Panc1 (cell line): ENCODE measurements around the gene OR6V1.

Experiments
- POLR2AphosphoS5 ChIP-seq: IDR thresholded peaks from 2 replicates; pipeline ENCODE4 v1.6.1; 2012; ENCODE audit warnings: mild to moderate bottlenecking, low read depth, low read length, moderate library complexity
- SIN3A ChIP-seq: IDR thresholded peaks from 2 replicates; pipeline ENCODE4 v1.6.1; 2012; ENCODE audit warnings: low read depth, mild to moderate bottlenecking, low read length, moderate library complexity, borderline replicate concordance; ENCODE audit not compliant: insufficient read depth
- TCF7L2 ChIP-seq: IDR thresholded peaks from 2 replicates; pipeline ENCODE4 v1.6.1; 2011; ENCODE audit warnings: mild to moderate bottlenecking, low read depth, low read length, inconsistent platforms
- TF ChIP-seq, protein P1 (sequence below): fragments of 450-650 bp; IDR thresholded peaks from 2 replicates; pipeline ENCODE4 v1.5.1; 2017; ENCODE audit warnings: mild to moderate bottlenecking

DNA sequence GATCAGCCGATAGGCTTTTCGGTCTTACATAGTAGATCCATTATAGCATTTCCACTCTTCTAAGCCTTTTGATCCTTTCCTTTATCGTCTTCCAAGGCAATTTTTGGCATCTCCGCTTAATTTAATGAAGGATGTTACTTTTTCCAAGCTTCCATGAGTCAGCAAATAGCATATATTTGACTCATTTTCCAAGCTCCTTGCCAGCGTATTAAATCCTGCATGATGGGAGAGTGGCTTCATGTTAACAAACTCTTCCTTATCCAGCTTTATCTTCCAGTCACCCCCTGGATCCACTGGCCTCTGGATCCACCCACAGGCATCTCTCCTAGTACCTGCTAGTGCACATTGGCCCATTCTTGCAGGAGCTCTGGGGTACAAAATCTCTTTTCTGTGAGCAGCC lies 38.2 kb upstream of the OR6V1 start:
- TF ChIP-seq, protein P1, sequence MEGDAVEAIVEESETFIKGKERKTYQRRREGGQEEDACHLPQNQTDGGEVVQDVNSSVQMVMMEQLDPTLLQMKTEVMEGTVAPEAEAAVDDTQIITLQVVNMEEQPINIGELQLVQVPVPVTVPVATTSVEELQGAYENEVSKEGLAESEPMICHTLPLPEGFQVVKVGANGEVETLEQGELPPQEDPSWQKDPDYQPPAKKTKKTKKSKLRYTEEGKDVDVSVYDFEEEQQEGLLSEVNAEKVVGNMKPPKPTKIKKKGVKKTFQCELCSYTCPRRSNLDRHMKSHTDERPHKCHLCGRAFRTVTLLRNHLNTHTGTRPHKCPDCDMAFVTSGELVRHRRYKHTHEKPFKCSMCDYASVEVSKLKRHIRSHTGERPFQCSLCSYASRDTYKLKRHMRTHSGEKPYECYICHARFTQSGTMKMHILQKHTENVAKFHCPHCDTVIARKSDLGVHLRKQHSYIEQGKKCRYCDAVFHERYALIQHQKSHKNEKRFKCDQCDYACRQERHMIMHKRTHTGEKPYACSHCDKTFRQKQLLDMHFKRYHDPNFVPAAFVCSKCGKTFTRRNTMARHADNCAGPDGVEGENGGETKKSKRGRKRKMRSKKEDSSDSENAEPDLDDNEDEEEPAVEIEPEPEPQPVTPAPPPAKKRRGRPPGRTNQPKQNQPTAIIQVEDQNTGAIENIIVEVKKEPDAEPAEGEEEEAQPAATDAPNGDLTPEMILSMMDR, result no peak
- no peak for TF ChIP-seq POLR2AphosphoS5
- no peak for TF ChIP-seq SIN3A
- no peak for TF ChIP-seq TCF7L2
